ENCODE measurements around the gene NEGR1. TPM values are rescaled to one million over a fixed set of nuclear protein-coding genes. Genes with fewer than 3 reads are reported as not detected.

NEGR1 gene
- total and polyA plus RNA-seq, 2 donors (not counting 3 experiments of a cell fraction or from before 2014, with no cell fraction given), result 6.8 to 21.8 TPM

DNA sequence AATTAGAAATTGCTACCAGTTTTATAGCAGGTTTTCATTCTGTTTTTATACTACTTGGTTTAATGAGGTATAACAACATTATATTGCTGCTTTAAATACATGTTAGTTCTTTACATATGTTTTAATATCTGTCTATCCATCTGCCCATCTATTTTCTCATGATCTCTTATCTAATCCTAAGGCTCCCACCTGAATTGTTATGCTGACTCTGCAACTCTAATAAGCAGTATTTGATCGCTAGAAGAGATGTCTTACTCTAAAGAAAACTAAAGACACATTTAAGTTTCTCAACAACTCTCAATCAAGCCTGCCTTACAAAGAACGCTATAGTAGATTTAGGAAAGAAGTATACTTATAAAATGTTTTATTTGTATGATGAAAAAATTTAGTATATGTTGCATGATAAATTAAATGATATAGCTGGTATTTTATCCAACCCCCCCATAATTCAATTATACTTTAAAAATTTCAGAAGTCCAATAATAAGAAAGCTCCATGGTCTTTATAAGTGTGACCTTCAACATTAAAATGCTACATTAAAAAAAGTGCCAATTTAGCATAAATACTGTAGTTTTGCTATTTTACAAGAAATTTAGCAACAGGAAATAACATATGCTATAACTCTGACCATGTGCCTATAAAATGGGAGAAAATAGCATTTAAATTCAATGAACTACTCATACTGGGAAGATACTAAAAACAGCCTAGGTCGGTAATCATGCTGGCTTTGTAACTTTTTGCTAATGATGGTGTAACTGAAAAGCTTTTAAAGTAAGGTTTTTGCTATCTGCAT, 180.3 kb downstream of the NEGR1 start:
- BruUV-seq (replicated peaks), result no TSS peak
- CTCF ChIA-PET, result no interaction called here

More for the DNA sequence above, 180.3 kb downstream of the NEGR1 start:
- H2AFZ ChIP-seq (ENCODE audit: low read depth, low read length), result no peak overlapping the region
- peaks cover 7% of the 10 kb centered on the region for H3K4me1 ChIP-seq (ENCODE audit: control insufficient read depth, extremely low read depth, insufficient read depth, low read length)
- H4K20me1 ChIP-seq (replicated peaks; ENCODE audit: control insufficient read depth, extremely low read depth, insufficient read depth, low read length), result no peaks in the 10 kb centered on the region
- POLR2A ChIA-PET, result no interaction called here
- dilution Hi-C loops (cut with MboI; ENCODE audit: extremely low pct_ligation_motif_present, low sequenced_read_pairs) (no loop called here), intact Hi-C loops (cut with micrococcal nuclease) (no loop called here)
- H3K27me3 ChIP-seq (ENCODE audit: control insufficient read depth in 2 of 2, insufficient read depth in 2 of 2, low read length in 2 of 2), result no peaks in the 10 kb centered on the region
- no peaks in the 10 kb centered on the region for H3K9me1 ChIP-seq (replicated peaks; ENCODE audit: control insufficient read depth, extremely low read depth, insufficient read depth, low read length)
- DNase-seq (ENCODE audit: low read depth, low spot score) (no peak), FAIRE-seq (no peak)
- no peaks in the 10 kb centered on the region for H3K9me3 ChIP-seq (replicated peaks; ENCODE audit: control insufficient read depth, insufficient read depth, low read length)
- H3K36me3 ChIP-seq (ENCODE audit: control insufficient read depth in 2 of 2, extremely low read depth in 1 of 2, insufficient read depth in 2 of 2, low read length in 2 of 2), result no peaks in the 10 kb centered on the region
- TF ChIP-seq, protein P1, sequence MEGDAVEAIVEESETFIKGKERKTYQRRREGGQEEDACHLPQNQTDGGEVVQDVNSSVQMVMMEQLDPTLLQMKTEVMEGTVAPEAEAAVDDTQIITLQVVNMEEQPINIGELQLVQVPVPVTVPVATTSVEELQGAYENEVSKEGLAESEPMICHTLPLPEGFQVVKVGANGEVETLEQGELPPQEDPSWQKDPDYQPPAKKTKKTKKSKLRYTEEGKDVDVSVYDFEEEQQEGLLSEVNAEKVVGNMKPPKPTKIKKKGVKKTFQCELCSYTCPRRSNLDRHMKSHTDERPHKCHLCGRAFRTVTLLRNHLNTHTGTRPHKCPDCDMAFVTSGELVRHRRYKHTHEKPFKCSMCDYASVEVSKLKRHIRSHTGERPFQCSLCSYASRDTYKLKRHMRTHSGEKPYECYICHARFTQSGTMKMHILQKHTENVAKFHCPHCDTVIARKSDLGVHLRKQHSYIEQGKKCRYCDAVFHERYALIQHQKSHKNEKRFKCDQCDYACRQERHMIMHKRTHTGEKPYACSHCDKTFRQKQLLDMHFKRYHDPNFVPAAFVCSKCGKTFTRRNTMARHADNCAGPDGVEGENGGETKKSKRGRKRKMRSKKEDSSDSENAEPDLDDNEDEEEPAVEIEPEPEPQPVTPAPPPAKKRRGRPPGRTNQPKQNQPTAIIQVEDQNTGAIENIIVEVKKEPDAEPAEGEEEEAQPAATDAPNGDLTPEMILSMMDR (IDR thresholded peaks at IDR 0.05; ENCODE audit: extremely low read depth in 1 of 2, insufficient read depth in 1 of 2, low read depth in 1 of 2, low read length in 2 of 2), result no peak
- no peak for TF ChIP-seq MYC (IDR thresholded peaks at IDR 0.05; ENCODE audit: low read depth, low read length)
- TF ChIP-seq MAX (IDR thresholded peaks at IDR 0.05; ENCODE audit: insufficient read depth, insufficient read length), result no peak
- no peak for TF ChIP-seq POLR2A (IDR thresholded peaks at IDR 0.05; ENCODE audit: low read depth, low read length)
- TF ChIP-seq FOS (IDR thresholded peaks at IDR 0.05; ENCODE audit: borderline replicate concordance, insufficient read depth, low read length), result no peak
- TF ChIP-seq GATA2 (IDR thresholded peaks at IDR 0.05; ENCODE audit: insufficient read depth, insufficient read length, low read depth, low read length), result no peak
- H3K4me3 ChIP-seq (replicated peaks in 1 of 3; ENCODE audit: insufficient read depth in 1 of 3, low read depth in 1 of 3, low read length in 3 of 3), result no peak overlapping the region
- H3K27ac ChIP-seq (ENCODE audit: insufficient read depth, low read depth, low read length), result no peak overlapping the region
- no peak overlapping the region for H3K9ac ChIP-seq (replicated peaks; ENCODE audit: extremely low read depth, insufficient read depth, low read length)
- H3K79me2 ChIP-seq (ENCODE audit: control insufficient read depth, insufficient read depth, low read length), result no peaks in the 10 kb centered on the region
- no peak overlapping the region for H3K4me2 ChIP-seq (ENCODE audit: insufficient read depth, low read length)
